Mesothelial cell of epicardium (in vitro differentiated cells): Measurements from ENCODE around the gene ALKBH7. TPM values are rescaled to one million over a fixed set of nuclear protein-coding genes. Genes with fewer than 3 reads are reported as not detected.
"Not testable (repeated sequence)": the region's sequence is repeated elsewhere in the genome, so short reads cannot be mapped to it uniquely, and the experiment has no call there.

Experiments used
- DNase-seq, 2 experiments: peaks; one replicate each; pipeline ENCODE4 v3.0.0; 2021; ENCODE audit warnings: low spot score in 2 of 2; ENCODE audit not compliant: unreplicated experiment in 2 of 2
- H3K27ac Mint-ChIP-seq: 2 replicates; pipeline ENCODE4 v1.8.0; 2021; ENCODE audit warnings: mixed read lengths
- H3K27me3 Mint-ChIP-seq: 2 replicates; pipeline ENCODE4 v1.8.0; 2021; ENCODE audit warnings: low read depth, mixed read lengths
- H3K36me3 Mint-ChIP-seq: 2 replicates; pipeline ENCODE4 v1.8.0; 2021; ENCODE audit warnings: mixed read lengths
- H3K4me1 Mint-ChIP-seq: 2 replicates; pipeline ENCODE4 v1.8.0; 2021; ENCODE audit warnings: mixed read lengths
- H3K4me3 Mint-ChIP-seq: 2 replicates; pipeline ENCODE4 v1.8.0; 2021; ENCODE audit warnings: mild to moderate bottlenecking, moderate library complexity, mixed read lengths
- H3K9me3 Mint-ChIP-seq: 2 replicates; pipeline ENCODE4 v1.8.0; 2021; ENCODE audit warnings: mixed read lengths
- CTCF ChIP-seq: fragments of 200-600 bp; sonication (generic); IDR thresholded peaks from one replicate; pipeline ENCODE4 v1.5.0; 2021; ENCODE audit warnings: antibody characterized with exemption; ENCODE audit not compliant: unreplicated experiment
- total RNA-seq: library from RNA; stranded (reverse); gene quantifications from 3 replicates; pipeline ENCODE4 v1.2.1, GENCODE V29; 2021

Gene ALKBH7
- total RNA-seq, 1 donor from 2014 or later, result 83.7 TPM

- Mint-ChIP-seq H3K9me3 (no peaks in the 10 kb centered on the region), H3K36me3 (no peaks in the 10 kb centered on the region), H3K4me1 (peaks cover 6% of the 10 kb centered on the region)
These were observed 18.4 kb upstream of the ALKBH7 start for GRCh38 chr19:6354098-6354674.

DNA sequence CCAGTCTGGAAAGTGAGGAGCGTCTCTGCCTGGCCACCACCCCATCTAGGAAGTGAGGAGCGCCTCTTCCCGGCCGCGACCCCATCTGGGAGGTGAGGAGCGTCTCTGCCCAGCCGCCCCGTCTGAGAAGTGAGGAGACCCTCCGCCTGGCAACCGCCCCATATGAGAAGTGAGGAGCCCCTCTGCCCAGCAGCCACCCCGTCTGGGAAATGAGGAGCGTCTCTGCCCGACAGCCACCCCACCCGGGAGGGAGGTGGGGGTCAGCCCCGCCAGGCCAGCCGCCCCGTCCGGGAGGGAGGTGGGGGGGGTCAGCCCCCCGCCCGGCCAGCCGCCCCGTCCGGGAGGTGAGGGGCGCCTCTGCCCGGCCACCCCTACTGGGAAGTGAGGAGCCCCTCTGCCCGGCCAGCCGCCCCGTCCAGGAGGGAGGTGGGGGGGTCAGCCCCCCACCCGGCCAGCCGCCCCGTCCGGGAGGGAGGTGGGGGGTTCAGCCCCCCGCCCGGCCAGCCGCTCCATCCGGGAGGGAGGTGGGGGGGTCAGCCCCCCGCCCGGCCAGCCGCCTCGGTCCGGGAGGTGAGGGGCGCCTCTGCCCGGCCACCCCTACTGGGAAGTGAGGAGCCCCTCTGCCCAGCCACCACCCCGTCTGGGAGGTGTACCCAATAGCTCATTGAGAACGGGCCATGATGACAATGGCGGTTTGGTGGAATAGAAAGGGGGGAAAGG, 17.1 kb upstream of the ALKBH7 start:
- not testable (repeated sequence) for H3K36me3 Mint-ChIP-seq, DNase-seq, H3K4me1 Mint-ChIP-seq, H3K9me3 Mint-ChIP-seq, H3K27ac Mint-ChIP-seq, H3K4me3 Mint-ChIP-seq, H3K27me3 Mint-ChIP-seq

More at GRCh38 chr19:6354098-6354674, 18.4 kb upstream of the ALKBH7 start:
- no peak overlapping the region for H3K4me3 Mint-ChIP-seq
- DNase-seq, result no peak
- TF ChIP-seq CTCF, result peak; percentile 39
- no peak overlapping the region for H3K27ac Mint-ChIP-seq
- H3K27me3 Mint-ChIP-seq, result peaks cover 5% of the 10 kb centered on the region

DNA sequence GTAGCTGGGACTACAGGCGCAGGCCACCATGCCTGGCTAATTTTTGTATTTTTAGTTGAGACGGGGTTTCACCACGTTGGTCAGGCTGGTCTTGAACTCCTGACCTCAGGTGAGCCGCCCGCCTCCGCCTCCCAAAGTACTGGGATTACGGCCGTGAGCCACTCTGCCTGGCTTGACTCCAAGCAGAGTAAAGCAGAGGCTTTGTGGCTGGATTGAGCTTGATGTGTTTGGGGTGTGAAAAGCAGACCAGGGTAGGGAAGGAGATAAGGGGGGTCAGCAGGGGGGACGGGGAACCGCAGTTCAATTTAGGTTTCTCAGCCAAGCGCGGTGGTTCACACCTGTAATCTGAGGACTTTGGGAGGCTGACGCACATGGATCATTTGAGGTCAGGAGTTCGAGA, 15.4 kb upstream of the ALKBH7 start:
- H3K27ac Mint-ChIP-seq, result no peak overlapping the region
- no peak overlapping the region for H3K4me3 Mint-ChIP-seq
- no peaks in the 10 kb centered on the region for H3K36me3 Mint-ChIP-seq
- no peak for DNase-seq
- H3K4me1 Mint-ChIP-seq, result peaks cover 11% of the 10 kb centered on the region
- no peaks in the 10 kb centered on the region for H3K9me3 Mint-ChIP-seq
- no peaks in the 10 kb centered on the region for H3K27me3 Mint-ChIP-seq
- no peak for TF ChIP-seq CTCF

- no peak for DNase-seq
- H3K27ac Mint-ChIP-seq, result no peak overlapping the region
- no peak overlapping the region for H3K4me3 Mint-ChIP-seq
- H3K27me3 Mint-ChIP-seq, result no peaks in the 10 kb centered on the region
- TF ChIP-seq CTCF, result no peak
- H3K36me3 Mint-ChIP-seq, result no peaks in the 10 kb centered on the region
- no peaks in the 10 kb centered on the region for H3K9me3 Mint-ChIP-seq
- peaks cover 17% of the 10 kb centered on the region for H3K4me1 Mint-ChIP-seq
These were observed 14.6 kb upstream of the ALKBH7 start for GRCh38 chr19:6358003-6358402.

GRCh38 chr19:6359568-6360341, 12.8 kb upstream of the ALKBH7 start:
- TF ChIP-seq CTCF, result no peak
- Mint-ChIP-seq H3K36me3 (peaks cover 3% of the 10 kb centered on the region), H3K27me3 (no peaks in the 10 kb centered on the region), H3K9me3 (no peaks in the 10 kb centered on the region), H3K4me3 (peak overlapping the region; percentile 27), H3K27ac (no peak overlapping the region), H3K4me1 (peaks cover 20% of the 10 kb centered on the region)
- no peak for DNase-seq

DNA sequence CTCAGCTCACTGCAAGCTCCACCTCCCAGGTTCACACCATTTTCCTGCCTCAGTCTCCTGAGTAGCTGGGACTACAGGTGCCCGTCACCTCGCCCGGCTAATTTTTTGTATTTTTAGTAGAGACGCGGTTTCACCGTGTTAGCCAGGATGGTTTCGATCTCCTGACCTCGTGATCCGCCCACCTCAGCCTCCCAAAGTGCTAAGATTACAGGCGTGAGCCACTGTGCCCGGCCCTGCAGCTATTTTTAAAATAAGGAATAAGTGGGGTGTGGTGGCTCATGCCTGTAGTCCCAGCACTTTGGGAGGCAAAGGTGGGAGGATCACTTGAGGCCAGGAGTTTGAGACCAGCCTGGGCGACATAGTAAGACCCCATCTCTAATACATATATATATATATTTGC, 12.1 kb upstream of the ALKBH7 start:
- not testable (repeated sequence) for H3K27me3 Mint-ChIP-seq, H3K27ac Mint-ChIP-seq, H3K36me3 Mint-ChIP-seq, DNase-seq, H3K9me3 Mint-ChIP-seq
- Mint-ChIP-seq H3K4me1 (peaks cover 20% of the 10 kb centered on the region), H3K4me3 (peak overlapping the region; percentile 83)

- H3K27me3 Mint-ChIP-seq, H3K27ac Mint-ChIP-seq, DNase-seq, H3K36me3 Mint-ChIP-seq, H3K9me3 Mint-ChIP-seq: not testable (repeated sequence)
- H3K4me1 Mint-ChIP-seq, result peaks cover 20% of the 10 kb centered on the region
- H3K4me3 Mint-ChIP-seq, result peak overlapping the region; percentile 83
These were observed 11.8 kb upstream of the ALKBH7 start for GRCh38 chr19:6360857-6361216.
